ENCODE results near the gene NCOA1.
"Not testable (repeated sequence)": the region's sequence is repeated elsewhere in the genome, so short reads cannot be mapped to it uniquely, and the experiment has no call there.

The NCOA1 gene

DNA sequence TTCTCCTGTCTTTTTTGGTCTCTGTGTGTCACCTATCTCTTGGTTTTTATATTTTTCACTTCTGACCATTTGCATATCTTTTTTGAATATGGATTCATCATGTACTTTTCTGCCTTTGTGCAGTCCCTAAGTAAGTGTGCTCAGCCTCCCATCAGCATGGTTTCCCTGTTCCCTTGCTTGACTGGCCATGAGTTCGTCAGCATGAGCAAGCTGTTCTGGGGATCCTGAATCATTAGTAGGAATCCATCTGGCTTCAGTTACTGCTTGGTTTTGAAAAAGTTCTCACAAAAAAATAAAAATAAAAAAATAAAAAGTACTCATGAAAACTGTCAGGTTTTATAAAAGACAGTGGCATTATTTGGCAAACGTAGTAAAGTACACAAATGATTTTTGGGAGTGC, 144.1 kb downstream of the NCOA1 start:
- DNase-seq (ENCODE audit: low read depth), result no peak

GRCh38 chr2:24638568-24638967, 147.5 kb downstream of the NCOA1 start:
- DNase-seq (ENCODE audit: low read depth), result no peak

GRCh38 chr2:24642351-24642750, 151.3 kb downstream of the NCOA1 start:
- DNase-seq (ENCODE audit: low read depth), result no peak

- DNase-seq (ENCODE audit: low read depth), result no peak
Observed at GRCh38 chr2:24643051-24643450, 152.0 kb downstream of the NCOA1 start.

- DNase-seq (ENCODE audit: low read depth), result no peak
Observed at GRCh38 chr2:24644032-24644431, 153.0 kb downstream of the NCOA1 start.

DNA sequence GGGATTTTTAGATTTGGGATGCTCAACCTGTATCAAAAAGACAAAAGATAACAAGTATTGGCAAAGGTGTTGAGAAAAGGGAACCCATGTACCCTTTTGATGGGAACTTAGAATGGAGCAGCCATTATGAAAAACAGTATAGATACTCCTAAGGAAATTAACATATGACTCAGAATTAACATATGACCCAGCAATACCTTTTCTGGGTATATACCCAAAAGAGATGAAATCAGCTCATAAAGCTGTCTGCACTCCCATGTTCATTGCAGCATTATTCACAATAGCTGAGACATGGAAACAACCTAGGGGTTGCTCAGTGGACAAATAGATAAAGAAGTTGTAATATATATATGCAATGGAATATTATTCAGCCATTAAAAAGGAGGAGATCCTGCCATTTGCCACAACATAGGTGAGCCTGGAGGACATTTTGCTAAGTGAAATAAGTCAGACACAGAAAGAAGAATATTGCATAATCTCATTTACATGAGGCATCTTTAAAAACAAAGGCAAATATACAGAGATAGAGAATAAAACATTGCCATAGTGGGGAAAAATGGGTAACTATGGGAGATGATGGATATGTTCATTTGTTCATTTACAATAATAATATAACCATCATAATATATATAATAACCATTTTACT, 160.1 kb downstream of the NCOA1 start:
- DNase-seq (ENCODE audit: low read depth), result no peak

- DNase-seq (ENCODE audit: low read depth), result no peak
Observed at GRCh38 chr2:24651643-24652003, 160.6 kb downstream of the NCOA1 start.

DNA sequence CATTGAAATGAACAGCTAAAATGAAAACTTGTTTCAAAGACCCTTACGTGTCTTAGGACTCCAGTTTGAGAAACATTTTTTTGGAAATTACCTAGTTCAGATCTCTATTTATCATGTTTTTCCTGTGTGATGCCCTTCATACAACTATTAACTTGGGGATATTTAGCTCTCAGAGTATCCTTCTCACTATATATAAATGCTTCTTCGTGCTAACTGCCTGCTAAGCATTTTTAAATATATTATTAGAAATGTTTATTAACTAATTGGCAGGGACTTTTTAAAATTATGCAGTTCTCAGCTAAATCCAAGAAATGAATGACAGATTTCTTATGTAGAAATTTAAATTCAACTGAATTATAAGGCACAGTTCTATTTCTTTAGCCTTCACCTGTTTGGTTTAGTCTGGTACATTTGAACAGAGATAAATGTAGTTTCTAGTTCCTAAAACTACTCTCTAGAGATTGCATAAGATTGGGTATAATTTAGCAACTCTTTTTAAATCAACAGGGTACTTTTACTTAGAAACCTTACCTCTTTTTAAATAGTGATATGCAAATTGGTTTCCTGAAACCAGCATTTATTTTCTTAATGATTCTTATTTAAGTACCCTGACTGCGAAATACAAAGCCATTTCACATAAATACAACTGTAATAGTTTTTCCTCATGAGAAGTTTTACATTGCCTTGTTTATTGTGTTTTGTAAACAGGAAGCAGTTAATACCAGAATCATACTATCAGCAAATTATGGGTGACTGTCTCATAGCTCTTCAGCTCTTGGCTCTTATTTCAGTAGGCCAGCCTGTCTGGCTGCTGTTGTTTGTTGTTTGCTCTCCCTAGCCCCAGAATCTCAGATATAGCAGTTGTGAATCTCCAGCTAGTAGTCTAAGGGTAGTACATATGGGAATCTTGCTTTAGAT, 161.5 kb downstream of the NCOA1 start:
- DNase-seq (ENCODE audit: low read depth), result no peak

GRCh38 chr2:24657818-24658217, 166.8 kb downstream of the NCOA1 start:
- DNase-seq (ENCODE audit: low read depth), result no peak

- DNase-seq (ENCODE audit: low read depth), result no peak
Observed at GRCh38 chr2:24658531-24659202, 167.6 kb downstream of the NCOA1 start.

DNA sequence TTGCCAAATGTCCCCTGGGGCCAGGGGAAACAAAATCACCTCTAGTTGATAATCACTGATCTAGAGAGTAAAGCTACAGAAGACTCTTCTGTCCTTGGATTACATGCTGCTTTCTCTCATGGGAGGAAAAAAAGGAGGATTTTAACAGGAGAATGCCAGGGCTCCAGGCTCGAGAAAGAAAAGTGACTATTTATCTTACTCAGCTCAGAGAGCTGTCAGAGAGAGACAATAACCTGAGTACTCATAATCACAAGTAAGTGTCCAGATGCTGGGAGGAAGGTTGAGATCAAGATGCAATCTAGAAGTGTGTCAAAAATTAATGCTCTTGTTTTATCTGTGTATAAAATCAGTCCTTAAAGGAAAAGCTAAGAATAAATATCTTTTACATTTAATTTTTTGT, 168.8 kb downstream of the NCOA1 start:
- no peak for DNase-seq (ENCODE audit: low read depth)

DNA sequence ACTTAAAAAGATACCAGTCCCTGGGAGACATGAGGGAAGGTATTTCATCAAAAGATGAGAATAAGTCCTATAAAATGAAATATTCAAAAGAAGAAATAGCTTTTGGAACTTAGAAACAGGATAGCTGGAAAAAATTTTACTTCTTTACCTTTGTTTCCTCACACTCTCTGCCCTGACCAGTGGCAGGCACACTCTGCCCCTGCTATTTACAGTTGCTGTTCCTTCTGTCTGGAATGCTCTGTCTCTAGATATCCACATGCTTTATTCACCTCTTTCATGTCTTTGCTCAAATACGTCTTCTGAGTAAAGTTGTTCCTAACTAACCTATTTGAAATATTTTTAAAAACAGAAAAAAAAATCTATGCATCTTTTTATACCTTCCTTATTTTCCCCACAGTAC, 176.5 kb downstream of the NCOA1 start:
- no peak for DNase-seq (ENCODE audit: low read depth)

- DNase-seq (ENCODE audit: low read depth), result no peak
Observed at GRCh38 chr2:24671230-24671629, 180.2 kb downstream of the NCOA1 start.

- DNase-seq (ENCODE audit: low read depth), result no peak
Observed at GRCh38 chr2:24672589-24672988, 181.5 kb downstream of the NCOA1 start.

GRCh38 chr2:24675338-24675737, 184.3 kb downstream of the NCOA1 start:
- DNase-seq (ENCODE audit: low read depth), result no peak

DNA sequence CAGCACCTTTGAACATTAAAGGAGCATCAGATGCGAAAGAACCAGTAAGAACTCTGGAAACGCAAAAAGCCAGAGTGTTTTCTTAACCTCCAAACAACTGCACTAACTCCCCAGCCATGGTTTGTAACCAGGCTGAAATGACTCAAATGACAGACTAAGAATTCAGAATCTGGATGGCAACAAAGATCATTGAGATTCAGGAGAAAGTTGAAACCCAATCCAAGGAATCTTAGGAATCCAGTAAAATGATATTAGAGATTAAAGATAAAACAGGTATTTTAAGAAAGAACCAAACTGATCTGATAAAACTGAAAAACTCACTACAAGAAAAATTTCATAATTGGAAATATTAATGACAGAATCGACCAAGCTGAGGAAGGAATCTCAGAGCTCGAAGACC, 185.4 kb downstream of the NCOA1 start:
- no peak for DNase-seq (ENCODE audit: low read depth)

DNA sequence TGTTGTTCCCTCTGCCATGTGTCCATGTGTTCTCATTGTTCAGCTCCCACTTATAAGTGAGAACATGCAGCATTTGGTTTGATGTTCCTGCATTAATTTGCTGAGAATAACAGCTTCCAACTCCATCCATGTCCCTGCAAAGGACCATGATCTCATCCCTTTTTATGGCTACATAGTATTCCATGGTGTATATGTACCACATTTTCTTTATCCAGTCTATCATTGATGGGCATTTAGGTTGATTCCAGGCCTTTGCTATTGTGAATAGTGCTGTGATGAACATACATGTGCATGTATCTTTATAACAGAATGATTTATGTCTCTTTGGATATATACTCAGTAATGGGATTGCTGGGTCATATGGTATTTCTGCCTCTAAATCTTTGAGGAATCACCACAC, 187.0 kb downstream of the NCOA1 start:
- not testable (repeated sequence) for DNase-seq (ENCODE audit: low read depth)

GRCh38 chr2:24680196-24680595, 189.1 kb downstream of the NCOA1 start:
- DNase-seq (ENCODE audit: low read depth), result no peak

DNA sequence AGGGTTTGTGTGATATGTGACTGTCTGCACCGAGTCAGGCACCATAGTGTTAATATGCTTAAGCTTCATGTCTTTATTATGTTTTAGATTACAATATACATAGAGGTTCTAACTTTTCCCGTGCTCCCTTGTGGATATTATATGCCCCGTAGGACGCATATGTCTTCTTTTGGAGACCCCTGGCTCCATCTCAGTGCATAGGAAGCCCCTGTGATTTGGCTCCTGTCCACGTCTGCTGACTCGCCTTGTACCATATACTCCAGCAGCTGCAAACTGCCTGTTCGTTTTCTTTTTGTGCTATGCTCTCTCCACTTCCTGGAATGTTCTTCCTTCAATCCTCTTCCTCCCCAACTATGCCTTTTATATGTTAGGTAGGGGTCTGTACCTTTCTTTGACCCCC, 191.2 kb downstream of the NCOA1 start:
- DNase-seq (ENCODE audit: low read depth), result no peak

DNA sequence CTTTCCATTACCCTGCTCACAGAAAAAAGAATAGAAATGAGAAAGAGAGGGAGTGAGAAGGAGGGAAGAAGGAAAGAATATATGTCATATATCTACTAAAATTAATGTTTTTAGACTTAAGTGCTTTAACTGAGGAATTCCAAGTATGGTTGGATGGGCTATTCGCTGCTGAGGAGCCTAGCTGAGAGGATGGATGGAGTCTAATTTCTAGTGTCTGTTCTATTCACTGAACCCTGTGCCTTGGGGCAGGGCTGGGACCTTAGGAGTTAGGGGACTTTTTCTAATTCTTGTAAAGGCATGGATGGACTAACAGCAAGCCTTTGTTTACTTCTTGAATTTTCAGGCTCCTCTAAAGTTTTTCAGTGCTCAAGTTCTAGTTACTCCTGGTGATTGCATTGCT, 192.4 kb downstream of the NCOA1 start:
- no peak for DNase-seq (ENCODE audit: low read depth)

GRCh38 chr2:24690524-24690923, 199.5 kb downstream of the NCOA1 start:
- no peak for DNase-seq (ENCODE audit: low read depth)

GRCh38 chr2:24691806-24692205, 200.8 kb downstream of the NCOA1 start:
- DNase-seq (ENCODE audit: low read depth), result no peak

DNA sequence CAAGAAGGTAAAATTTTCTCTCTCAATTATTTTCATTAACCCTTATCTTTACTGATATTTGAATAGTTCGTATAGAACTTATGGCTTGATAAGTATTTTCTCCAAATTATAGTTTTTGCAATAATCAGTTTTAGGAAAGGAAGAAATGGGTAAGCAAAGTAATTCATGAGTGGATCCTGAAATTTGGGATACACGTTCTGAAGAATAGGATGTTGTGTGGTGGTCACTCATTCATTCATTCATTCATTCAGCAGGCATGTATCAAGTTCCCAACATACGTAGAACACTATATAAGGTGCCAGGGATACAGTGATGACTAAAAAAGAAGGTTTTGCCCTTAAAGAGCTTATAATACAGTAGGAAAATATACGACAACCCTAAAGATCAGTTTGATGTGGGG, 206.7 kb downstream of the NCOA1 start:
- DNase-seq (ENCODE audit: low read depth), result no peak

All from activated T-cell treated with anti-CD3 and anti-CD28 coated beads for 1 hour (primary cell).